Limb (tissue), 2 donors: ENCODE results near the gene LRFN2.

Experiments
- DNase-seq, 2 donors: peaks; one replicate each; pipeline ENCODE4 v3.0.0-alpha.2; 2016; ENCODE audit errors: extremely low spot score in 2 of 2

Gene LRFN2

GRCh38 chr6:40517654-40518053 lies 69.5 kb downstream of the LRFN2 start:
- no peak for DNase-seq

- DNase-seq = no peak
Observed at GRCh38 chr6:40516429-40516828, 70.7 kb downstream of the LRFN2 start.

- no peak for DNase-seq
Observed at GRCh38 chr6:40512340-40512739, 74.8 kb downstream of the LRFN2 start.

GRCh38 chr6:40511884-40512283 lies 75.3 kb downstream of the LRFN2 start:
- DNase-seq = no peak

- DNase-seq = no peak
Observed at GRCh38 chr6:40510442-40510841, 76.7 kb downstream of the LRFN2 start.

- DNase-seq = no peak
Observed at GRCh38 chr6:40509716-40510260, 77.4 kb downstream of the LRFN2 start.

GRCh38 chr6:40509086-40509485 lies 78.1 kb downstream of the LRFN2 start:
- no peak for DNase-seq

GRCh38 chr6:40506954-40507353 lies 80.2 kb downstream of the LRFN2 start:
- no peak for DNase-seq

- DNase-seq = no peak
Observed at GRCh38 chr6:40505191-40505810, 81.9 kb downstream of the LRFN2 start.

GRCh38 chr6:40504274-40504673 lies 82.9 kb downstream of the LRFN2 start:
- no peak for DNase-seq

- DNase-seq = no peak
Observed at GRCh38 chr6:40500227-40500626, 86.9 kb downstream of the LRFN2 start.

- no peak for DNase-seq
Observed at GRCh38 chr6:40499215-40499614, 87.9 kb downstream of the LRFN2 start.

GRCh38 chr6:40498148-40498547 lies 89.0 kb downstream of the LRFN2 start:
- DNase-seq = no peak

GRCh38 chr6:40492187-40492586 lies 95.0 kb downstream of the LRFN2 start:
- DNase-seq = peak; percentile 44 to 58

GRCh38 chr6:40490508-40490907 lies 96.7 kb downstream of the LRFN2 start:
- DNase-seq = no peak

GRCh38 chr6:40489798-40490197 lies 97.4 kb downstream of the LRFN2 start:
- DNase-seq = no peak

GRCh38 chr6:40486576-40486975 lies 100.6 kb downstream of the LRFN2 start:
- no peak for DNase-seq

- DNase-seq = no peak
Observed at GRCh38 chr6:40485795-40486194, 101.4 kb downstream of the LRFN2 start.

GRCh38 chr6:40485300-40485699 lies 101.9 kb downstream of the LRFN2 start:
- no peak for DNase-seq

GRCh38 chr6:40484066-40484465 lies 103.1 kb downstream of the LRFN2 start:
- DNase-seq = no peak

- peak in 1 of 2 donors; percentile 51 for DNase-seq
Observed at GRCh38 chr6:40482532-40482931, 104.6 kb downstream of the LRFN2 start.

- no peak for DNase-seq
Observed at GRCh38 chr6:40480678-40481077, 106.5 kb downstream of the LRFN2 start.

GRCh38 chr6:40479706-40480105 lies 107.5 kb downstream of the LRFN2 start:
- DNase-seq = no peak
